Stomach (tissue), 9 donors: ENCODE measurements around the gene TSPAN14. TPM values are rescaled to one million over a fixed set of nuclear protein-coding genes. Genes with fewer than 3 reads are reported as not detected.

Experiments used
- DNase-seq, 2 donors: peaks; one replicate each; pipeline versions ENCODE4 v3.0.0 to v3.0.0-alpha.2; 2013 to 2019
- H3K27ac ChIP-seq, 5 donors: fragments of 200-600 bp in 4 of 5; sonication (generic) in 4 of 5; one replicate each; pipeline ENCODE4 v1.5.1; 2013 to 2019; ENCODE audit warnings: mild to moderate bottlenecking in 1 of 5, moderate library complexity in 1 of 5
- H3K27me3 ChIP-seq, 3 donors: fragments of 200-600 bp; sonication (generic); one replicate each; pipeline ENCODE4 v1.5.1; 2017 to 2019; ENCODE audit warnings: mixed run types in 1 of 3
- H3K36me3 ChIP-seq, 4 donors: fragments of 200-600 bp; sonication (generic); 1 replicate in 3 of 4; 2 replicates in 1 of 4; pipeline ENCODE4 v1.5.1; 2016 to 2019
- H3K4me1 ChIP-seq, 4 donors: fragments of 200-600 bp; sonication (generic); one replicate each; pipeline ENCODE4 v1.5.1; 2016 to 2019
- H3K4me3 ChIP-seq, 4 donors: fragments of 200-600 bp; sonication (generic) in 3 of 4; one replicate each; pipeline ENCODE4 v1.5.1; 2016 to 2019; ENCODE audit warnings: mild to moderate bottlenecking in 1 of 4
- H3K9me3 ChIP-seq, 4 donors: fragments of 200-600 bp; sonication (generic); one replicate each; pipeline ENCODE4 v1.5.1; 2016 to 2019
- EP300 ChIP-seq: sonication (generic); formaldehyde crosslinking; IDR thresholded peaks from one replicate; pipeline ENCODE4 v1.6.1; 2017; ENCODE audit warnings: antibody characterized with exemption
- POLR2A ChIP-seq, 4 donors: fragments of 450-650 bp; IDR thresholded peaks; one replicate each; pipeline ENCODE4 v1.6.1; 2016; ENCODE audit warnings: antibody characterized with exemption in 4 of 4, control low read depth in 2 of 4, mild to moderate bottlenecking in 1 of 4, moderate library complexity in 1 of 4
- POLR2AphosphoS5 ChIP-seq, 3 donors: sonication (generic); formaldehyde crosslinking; IDR thresholded peaks; one replicate each; pipeline ENCODE4 v1.6.1; 2016; ENCODE audit warnings: antibody characterized with exemption in 3 of 3
- WGBS, 5 donors: extraction: QIAGEN DNeasy Blood & Tissue Kit in 3 of 5; methylation state at CpG; one replicate each; pipeline versions ENCODE4 v1.1.5 to v1.1.7; 2013 to 2018; 5-methylcytosine and 5-hydroxymethylcytosine counted together
- intact Hi-C: fragments of 100-400 bp; cut with DNase I; formaldehyde crosslinking; loops from one replicate; pipeline ENCODE4 v1.15.1; 2023; ENCODE audit warnings: low total_unique reads
- polyA plus RNA-seq, 3 donors: library from polyadenylated mRNA; stranded (reverse); fragments of 200-250 nt; gene quantifications; one replicate each; pipeline ENCODE4 v1.2.3, GENCODE V29; 2013
- total RNA-seq, 5 donors: library from RNA; depleted of rRNA; stranded (reverse); fragments of >200 nt; gene quantifications; one replicate each; pipeline versions ENCODE4 v1.1.0 to v1.2.3, GENCODE V29; 2014 to 2016
- TF ChIP-seq, protein P1 (sequence below), 7 experiments: fragments of 450-650 bp in 4 of 7; fragments of 200-600 bp in 3 of 7; sonication (generic) in 3 of 7; IDR thresholded peaks; one replicate each; pipeline ENCODE4 v1.5.1; 2016 to 2019; ENCODE audit warnings: antibody characterized with exemption in 7 of 7, control low read depth in 2 of 7, mild to moderate bottlenecking in 1 of 7
- donor health status: healthy with polysubstance abuse.
- donor health status: Bipolar disorder and iron deficiency.
- donor health status: healthy.

The TSPAN14 gene
- total and polyA plus RNA-seq, 8 donors, result 7.0 to 82.6 (median 30.5) TPM

DNA sequence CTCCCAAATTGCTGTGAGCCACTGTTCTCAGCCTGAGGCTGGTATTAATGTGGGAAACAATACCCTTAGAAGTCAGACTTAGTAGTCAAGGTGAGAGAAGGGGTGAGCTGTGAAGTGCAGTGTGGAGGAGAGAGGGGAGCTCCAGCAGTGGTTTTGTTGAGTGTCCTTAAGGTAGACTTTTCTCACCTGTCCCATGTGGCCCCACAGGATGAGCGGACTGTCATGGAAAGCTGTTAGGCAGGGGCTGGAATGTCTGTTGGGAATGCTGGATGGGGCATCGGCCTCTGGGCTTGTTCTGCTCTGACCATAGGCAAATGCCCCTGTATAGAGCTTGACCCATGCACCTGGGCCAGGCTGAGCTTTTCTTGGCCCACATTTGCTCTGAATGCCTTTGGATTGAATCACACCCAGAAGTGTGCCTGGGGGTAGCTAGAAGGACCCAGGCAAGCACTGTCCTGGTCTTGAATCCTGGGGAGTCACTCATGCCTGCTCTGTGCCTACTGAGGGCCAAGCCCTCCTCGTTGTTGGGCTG is 47.3 kb downstream of the TSPAN14 start:
- Histone ChIP-seq H3K4me1 (peaks cover 84 to 100% (median 92%) of the 10 kb centered on the region in 4 donors), H3K27me3 (no peaks in the 10 kb centered on the region), H3K36me3 (peaks cover 0 to 8% (median 3%) of the 10 kb centered on the region in 4 donors), H3K9me3 (no peaks in the 10 kb centered on the region), H3K27ac (peak overlapping the region in 4 of 5 donors; percentile 3 to 91 (median 44)), H3K4me3 (no peak overlapping the region)
- TF ChIP-seq POLR2AphosphoS5 (IDR thresholded peaks at IDR 0.05), result no peak
- TF ChIP-seq POLR2A (IDR thresholded peaks at IDR 0.05), result no peak
- no peak for TF ChIP-seq EP300
- TF ChIP-seq, protein P1, sequence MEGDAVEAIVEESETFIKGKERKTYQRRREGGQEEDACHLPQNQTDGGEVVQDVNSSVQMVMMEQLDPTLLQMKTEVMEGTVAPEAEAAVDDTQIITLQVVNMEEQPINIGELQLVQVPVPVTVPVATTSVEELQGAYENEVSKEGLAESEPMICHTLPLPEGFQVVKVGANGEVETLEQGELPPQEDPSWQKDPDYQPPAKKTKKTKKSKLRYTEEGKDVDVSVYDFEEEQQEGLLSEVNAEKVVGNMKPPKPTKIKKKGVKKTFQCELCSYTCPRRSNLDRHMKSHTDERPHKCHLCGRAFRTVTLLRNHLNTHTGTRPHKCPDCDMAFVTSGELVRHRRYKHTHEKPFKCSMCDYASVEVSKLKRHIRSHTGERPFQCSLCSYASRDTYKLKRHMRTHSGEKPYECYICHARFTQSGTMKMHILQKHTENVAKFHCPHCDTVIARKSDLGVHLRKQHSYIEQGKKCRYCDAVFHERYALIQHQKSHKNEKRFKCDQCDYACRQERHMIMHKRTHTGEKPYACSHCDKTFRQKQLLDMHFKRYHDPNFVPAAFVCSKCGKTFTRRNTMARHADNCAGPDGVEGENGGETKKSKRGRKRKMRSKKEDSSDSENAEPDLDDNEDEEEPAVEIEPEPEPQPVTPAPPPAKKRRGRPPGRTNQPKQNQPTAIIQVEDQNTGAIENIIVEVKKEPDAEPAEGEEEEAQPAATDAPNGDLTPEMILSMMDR (IDR thresholded peaks at IDR 0.05), result no peak
- WGBS, 5 donors, result 92 to 98% (median 93%) methylated on average over 2 to 3 of the region's 3 CpGs
- intact Hi-C loops, result no loop called here
- DNase-seq, result peak in 1 of 2 donors; percentile 14

DNA sequence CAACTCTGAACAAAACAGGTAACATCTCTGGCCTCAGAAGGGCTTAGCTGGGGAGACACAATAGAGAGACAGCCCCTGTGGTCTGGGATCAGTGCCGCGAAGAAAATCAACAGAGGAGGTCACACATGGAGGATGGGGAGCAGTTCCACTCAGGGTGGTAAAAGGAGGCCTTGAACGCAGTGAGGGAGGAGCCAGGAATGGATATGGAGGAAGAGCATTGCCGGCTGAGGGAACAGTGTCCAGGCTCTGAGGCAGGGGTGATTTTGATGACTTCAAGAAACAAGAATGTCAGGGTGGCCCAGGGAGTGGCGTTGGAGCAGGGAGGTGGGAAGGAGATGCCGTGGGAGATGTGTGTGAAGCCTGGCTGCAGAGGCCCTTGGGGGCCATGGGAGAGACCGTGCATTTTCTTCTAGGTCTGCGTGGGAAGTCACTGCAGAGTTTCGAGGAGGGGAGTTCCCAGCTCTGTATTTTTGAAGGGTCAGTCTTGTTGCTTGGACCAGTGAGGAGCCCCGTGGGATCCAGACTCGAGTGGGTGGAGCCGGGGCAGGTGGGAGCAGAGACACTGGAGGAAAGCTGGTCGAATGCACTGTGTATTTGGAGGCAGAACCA is 47.9 kb downstream of the TSPAN14 start:
- Histone ChIP-seq H3K27ac (peak overlapping the region; percentile 3 to 91 (median 16)), H3K4me3 (no peak overlapping the region), H3K36me3 (peaks cover 0 to 14% (median 9%) of the 10 kb centered on the region in 4 donors), H3K4me1 (peaks cover 81 to 100% (median 89%) of the 10 kb centered on the region in 4 donors), H3K9me3 (no peaks in the 10 kb centered on the region), H3K27me3 (no peaks in the 10 kb centered on the region)
- intact Hi-C loops, result no loop called here
- DNase-seq, result peak in 1 of 2 donors; percentile 9
- WGBS, 5 donors, result 84 to 89% (median 87%) methylated on average over 13 of the region's 13 CpGs
- TF ChIP-seq, protein P1 (IDR thresholded peaks at IDR 0.05), result no peak
- no peak for TF ChIP-seq POLR2A (IDR thresholded peaks at IDR 0.05)
- TF ChIP-seq EP300, result no peak
- no peak for TF ChIP-seq POLR2AphosphoS5 (IDR thresholded peaks at IDR 0.05)

DNA sequence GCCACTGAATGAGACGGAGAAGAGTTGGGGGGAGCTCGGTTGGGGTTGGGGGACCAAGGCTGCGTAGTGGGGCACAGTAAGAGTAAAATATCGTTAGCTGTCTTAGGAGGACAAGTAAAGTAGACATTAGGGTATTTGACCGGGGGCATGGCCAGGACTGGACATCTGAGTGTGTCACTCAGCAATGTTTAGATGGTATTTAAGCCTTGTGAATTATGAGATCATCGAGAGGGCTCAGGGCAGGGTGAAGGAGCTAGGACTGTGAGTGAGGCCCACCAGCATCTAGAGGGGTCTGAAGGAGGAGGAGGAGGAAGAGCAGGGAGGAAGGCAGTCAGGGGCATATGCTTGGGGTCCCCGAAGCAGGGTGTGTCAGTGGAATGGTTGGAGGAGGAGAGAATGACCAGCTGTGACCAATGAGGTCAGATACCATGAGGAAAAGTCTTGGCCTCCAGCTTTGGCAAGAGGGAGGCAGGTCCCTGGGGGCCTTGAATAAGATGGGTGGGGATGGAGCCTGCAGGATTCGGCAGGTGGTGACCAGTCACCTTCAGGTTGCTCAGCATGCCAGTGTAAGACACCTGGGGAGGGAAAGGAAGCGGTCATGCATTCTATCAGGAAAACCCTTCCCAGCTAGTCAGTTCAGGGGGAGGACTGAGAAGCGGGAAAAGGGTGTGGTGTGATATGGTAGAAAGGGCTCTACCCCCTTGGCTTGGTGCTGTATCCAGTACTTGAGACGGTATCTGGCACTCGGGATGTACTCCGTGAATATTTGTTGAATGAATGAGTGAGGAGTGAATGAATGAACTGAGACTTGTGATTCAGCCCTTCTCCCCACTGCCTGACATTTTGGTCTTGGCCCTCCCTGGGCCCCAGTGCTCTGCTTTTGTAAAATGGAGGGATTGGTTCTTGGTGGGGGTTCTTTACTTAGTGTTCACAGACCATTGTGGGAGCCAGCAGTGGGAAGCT is 48.8 kb downstream of the TSPAN14 start:
- Histone ChIP-seq H3K27ac (peak overlapping the region in 4 of 5 donors; percentile 45 to 91 (median 78)), H3K4me1 (peaks cover 72 to 96% (median 80%) of the 10 kb centered on the region in 4 donors), H3K36me3 (peaks cover 0 to 21% (median 16%) of the 10 kb centered on the region in 4 donors), H3K4me3 (no peak overlapping the region), H3K9me3 (no peaks in the 10 kb centered on the region), H3K27me3 (no peaks in the 10 kb centered on the region)
- DNase-seq, result peak in 1 of 2 donors; percentile 13
- WGBS, 5 donors, result 77 to 82% (median 79%) methylated on average over 13 of the region's 13 CpGs
- intact Hi-C loops, result no loop called here
- TF ChIP-seq POLR2AphosphoS5 (IDR thresholded peaks at IDR 0.05) (no peak), EP300 (no peak)

DNA sequence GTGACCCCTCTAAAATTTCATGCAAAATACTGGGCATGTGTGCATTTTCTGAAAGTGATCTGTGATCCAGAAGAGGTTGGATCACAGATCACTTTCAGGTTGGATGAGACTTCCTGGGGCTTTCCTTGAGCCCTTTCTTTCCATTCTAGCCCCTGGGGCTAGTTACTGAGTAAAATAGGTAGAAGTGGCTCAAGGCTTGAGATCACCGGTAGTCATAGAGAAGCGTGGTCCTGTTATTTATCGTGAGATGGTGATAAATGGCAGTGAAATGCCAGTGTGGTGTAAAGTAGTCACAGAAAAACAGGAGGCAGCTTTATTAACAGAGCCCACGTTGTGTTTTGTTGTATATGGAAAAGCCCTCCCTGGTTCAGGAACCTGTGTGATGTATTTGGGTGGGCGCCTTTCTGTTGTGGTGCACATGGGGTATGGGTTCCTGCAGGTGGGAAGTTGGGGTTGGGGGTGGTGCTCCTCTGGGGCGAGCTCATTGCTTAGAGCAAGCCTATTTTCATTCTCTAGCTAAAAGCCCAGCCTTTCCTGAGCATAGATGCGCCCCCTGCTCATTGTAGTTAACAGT is 49.6 kb downstream of the TSPAN14 start:
- peaks cover 65 to 93% (median 73%) of the 10 kb centered on the region in 4 donors for H3K4me1 ChIP-seq
- H3K9me3 ChIP-seq, result no peaks in the 10 kb centered on the region
- intact Hi-C loops, result no loop called here
- H3K27me3 ChIP-seq, result no peaks in the 10 kb centered on the region
- H3K27ac ChIP-seq, result peak overlapping the region; percentile 13 to 91 (median 77)
- no peak for DNase-seq
- peaks cover 5 to 29% (median 22%) of the 10 kb centered on the region in 4 donors for H3K36me3 ChIP-seq
- TF ChIP-seq POLR2AphosphoS5 (IDR thresholded peaks at IDR 0.05) (no peak), POLR2A (IDR thresholded peaks at IDR 0.05) (no peak), EP300 (no peak)
- TF ChIP-seq, protein P1 (IDR thresholded peaks at IDR 0.05), result no peak
- WGBS, 5 donors, result 72 to 83% (median 80%) methylated on average over 7 of the region's 7 CpGs
- no peak overlapping the region for H3K4me3 ChIP-seq
